GM12875 (cell line): Measurements from ENCODE around the gene AHDC1.

Source experiments
- H3K4me3 ChIP-seq: one replicate; pipeline ENCODE4 v1.5.1; 2011; ENCODE audit warnings: low read depth, low read length, control low read depth
- TF ChIP-seq, protein P1 (sequence below): IDR thresholded peaks from 2 replicates; pipeline ENCODE4 v1.5.1; 2011; ENCODE audit warnings: low read depth, mild to moderate bottlenecking, control low read depth, inconsistent platforms, low read length, moderate library complexity, borderline replicate concordance; ENCODE audit not compliant: insufficient read depth

Gene AHDC1

DNA sequence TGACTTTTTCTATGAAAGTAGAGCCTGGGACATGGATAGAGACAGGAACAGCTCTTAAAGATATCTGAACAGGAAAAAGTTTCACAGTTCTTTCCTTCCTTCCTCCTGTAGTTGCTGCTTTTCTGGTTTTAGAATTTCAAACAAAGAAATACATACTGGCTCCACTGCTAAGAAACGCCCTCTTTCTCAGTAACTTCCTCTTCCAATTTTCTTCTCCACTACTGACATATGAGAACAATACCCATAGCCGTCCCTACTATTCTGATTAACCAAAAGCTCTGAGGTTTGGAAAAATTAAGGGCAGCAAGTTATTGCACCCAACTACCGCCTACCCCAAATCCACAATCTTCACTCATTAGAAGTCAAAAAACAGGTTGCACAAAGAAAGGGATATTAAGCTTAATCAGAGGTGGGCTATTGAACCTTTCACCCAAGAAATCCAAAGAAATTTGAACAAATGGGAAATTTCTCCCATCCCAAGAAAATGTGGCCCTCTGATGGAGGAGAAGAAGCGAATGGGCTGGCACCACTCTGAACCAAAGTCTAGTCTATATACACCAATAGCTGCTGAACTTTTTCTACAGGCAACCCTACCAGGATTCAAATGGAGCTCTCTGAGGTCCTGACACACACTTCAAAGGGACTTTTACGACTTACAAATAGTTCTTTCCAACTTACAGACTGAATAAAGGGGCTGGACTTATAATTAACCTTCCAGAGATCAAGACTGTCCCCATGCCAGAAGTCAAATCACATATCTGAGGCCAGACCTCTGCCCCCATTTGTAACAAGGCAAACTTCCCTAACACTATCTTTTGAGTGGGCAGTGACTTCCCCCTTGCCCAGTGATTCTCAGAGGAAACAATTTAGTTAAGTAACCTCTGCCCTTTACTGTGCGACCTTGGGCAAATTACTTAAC is 115.7 kb downstream of the AHDC1 start:
- TF ChIP-seq, protein P1, sequence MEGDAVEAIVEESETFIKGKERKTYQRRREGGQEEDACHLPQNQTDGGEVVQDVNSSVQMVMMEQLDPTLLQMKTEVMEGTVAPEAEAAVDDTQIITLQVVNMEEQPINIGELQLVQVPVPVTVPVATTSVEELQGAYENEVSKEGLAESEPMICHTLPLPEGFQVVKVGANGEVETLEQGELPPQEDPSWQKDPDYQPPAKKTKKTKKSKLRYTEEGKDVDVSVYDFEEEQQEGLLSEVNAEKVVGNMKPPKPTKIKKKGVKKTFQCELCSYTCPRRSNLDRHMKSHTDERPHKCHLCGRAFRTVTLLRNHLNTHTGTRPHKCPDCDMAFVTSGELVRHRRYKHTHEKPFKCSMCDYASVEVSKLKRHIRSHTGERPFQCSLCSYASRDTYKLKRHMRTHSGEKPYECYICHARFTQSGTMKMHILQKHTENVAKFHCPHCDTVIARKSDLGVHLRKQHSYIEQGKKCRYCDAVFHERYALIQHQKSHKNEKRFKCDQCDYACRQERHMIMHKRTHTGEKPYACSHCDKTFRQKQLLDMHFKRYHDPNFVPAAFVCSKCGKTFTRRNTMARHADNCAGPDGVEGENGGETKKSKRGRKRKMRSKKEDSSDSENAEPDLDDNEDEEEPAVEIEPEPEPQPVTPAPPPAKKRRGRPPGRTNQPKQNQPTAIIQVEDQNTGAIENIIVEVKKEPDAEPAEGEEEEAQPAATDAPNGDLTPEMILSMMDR = no peak
- H3K4me3 ChIP-seq = peak overlapping the region; percentile 87

DNA sequence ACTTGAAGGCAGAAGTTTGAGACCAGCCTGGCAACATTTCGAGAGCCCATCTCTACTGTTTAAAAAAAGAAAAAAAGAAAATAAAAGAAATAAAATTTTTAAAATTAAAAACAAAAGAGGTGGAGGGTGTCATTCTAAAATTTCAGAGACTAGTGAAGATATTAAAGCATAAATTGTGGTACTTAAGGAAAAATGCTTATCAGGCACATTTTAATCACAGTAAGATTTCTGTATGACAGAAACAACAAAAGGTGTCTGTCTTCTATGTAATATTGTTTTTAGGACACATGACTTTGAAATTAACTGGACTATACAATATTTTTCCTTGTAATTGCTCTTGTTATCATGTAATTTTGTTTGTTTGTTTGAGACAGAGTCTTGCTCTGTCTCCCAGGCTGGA is 118.6 kb downstream of the AHDC1 start:
- TF ChIP-seq, protein P1 = no peak
- H3K4me3 ChIP-seq = no peak overlapping the region
